ENCODE measurements around the gene JAM2.

JAM2 gene

DNA sequence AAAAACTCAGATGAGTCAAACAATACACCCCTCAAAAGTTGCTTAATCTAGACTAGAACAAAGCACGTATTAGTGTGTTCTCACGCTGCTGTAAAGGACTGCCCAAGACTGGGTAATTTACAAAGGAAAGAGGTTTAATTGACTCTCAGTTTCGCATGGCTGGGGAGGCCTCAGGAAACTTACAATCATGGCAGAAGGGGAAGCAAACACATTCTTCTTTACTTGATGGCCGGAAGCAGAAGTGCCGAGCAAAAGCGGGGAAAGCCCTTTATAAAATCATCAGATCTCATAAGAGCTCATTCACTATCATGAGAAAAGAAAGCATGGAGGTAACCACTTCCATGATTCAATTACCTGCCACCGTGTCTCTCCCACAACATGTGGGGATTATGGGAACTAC is 10.1 kb downstream of the JAM2 start:
- TF ChIP-seq, protein P1, sequence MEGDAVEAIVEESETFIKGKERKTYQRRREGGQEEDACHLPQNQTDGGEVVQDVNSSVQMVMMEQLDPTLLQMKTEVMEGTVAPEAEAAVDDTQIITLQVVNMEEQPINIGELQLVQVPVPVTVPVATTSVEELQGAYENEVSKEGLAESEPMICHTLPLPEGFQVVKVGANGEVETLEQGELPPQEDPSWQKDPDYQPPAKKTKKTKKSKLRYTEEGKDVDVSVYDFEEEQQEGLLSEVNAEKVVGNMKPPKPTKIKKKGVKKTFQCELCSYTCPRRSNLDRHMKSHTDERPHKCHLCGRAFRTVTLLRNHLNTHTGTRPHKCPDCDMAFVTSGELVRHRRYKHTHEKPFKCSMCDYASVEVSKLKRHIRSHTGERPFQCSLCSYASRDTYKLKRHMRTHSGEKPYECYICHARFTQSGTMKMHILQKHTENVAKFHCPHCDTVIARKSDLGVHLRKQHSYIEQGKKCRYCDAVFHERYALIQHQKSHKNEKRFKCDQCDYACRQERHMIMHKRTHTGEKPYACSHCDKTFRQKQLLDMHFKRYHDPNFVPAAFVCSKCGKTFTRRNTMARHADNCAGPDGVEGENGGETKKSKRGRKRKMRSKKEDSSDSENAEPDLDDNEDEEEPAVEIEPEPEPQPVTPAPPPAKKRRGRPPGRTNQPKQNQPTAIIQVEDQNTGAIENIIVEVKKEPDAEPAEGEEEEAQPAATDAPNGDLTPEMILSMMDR (IDR thresholded peaks at IDR 0.05) = no peak

DNA sequence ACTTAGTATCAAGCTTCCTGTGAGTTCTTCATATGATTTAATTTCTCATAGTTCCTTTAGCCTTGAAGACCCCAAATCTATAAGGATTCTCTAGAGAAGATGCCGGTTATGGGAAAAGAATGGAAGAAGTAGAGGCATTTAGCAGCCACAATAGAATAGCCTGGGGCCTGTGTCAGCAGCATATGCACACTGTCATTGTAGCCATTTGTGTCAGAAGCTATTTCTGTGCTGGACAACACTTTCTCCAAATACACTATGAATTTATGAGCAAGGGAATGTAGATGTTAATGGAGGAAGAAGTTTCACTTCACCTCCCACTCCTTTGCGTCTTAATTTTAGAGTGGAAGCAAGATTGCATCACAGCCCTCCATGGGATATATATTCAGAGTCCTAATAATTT is 17.4 kb downstream of the JAM2 start:
- TF ChIP-seq, protein P1 (IDR thresholded peaks at IDR 0.05) = no peak

DNA sequence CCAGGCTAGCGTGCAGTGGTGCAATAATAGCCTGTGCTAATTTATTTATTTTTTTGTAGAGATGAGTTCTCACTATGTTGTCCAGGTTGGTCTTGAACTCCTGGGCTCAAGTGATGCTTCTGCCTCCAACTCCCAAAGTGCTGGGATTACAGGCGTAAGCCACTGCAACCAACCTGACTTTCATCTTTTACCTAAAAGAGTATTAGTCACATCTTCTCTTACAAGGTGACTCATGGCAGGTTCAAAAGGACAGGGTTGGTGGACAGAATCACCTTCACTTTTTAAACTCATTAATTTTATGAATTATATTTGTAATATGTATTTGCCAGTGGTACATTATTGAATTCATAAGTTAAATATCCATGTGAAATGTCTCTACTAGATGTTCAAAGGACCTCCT is 18.1 kb downstream of the JAM2 start:
- TF ChIP-seq, protein P1 (IDR thresholded peaks at IDR 0.05) = no peak

DNA sequence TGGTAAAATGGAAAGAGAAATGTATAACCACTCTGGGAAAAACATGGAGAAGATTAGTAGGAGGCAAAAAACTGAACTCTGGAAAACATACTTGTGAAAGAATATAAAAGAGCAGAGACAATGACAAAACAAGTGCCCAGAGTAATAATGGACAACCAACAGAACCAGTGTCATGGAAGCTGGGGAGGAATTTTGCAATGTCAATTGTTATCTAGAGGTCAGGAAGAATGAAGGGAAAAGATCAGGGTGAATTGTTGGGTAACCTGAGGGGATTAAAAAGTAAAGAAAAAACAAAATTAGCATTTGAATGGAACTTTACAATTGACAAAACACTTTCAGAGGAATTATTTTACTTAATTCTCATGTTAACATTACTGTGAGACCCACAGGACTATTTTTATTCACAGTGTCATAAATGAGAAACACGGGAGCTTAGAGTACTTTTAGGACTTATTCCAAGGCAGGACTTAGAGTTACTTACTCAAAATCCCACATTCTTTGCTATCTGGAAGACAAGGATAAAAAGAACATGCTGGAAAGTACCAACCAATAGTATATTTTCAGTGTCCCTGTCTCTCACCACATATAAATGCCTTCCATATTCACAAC is 19.5 kb downstream of the JAM2 start:
- TF ChIP-seq, protein P1 (IDR thresholded peaks at IDR 0.05) = no peak

DNA sequence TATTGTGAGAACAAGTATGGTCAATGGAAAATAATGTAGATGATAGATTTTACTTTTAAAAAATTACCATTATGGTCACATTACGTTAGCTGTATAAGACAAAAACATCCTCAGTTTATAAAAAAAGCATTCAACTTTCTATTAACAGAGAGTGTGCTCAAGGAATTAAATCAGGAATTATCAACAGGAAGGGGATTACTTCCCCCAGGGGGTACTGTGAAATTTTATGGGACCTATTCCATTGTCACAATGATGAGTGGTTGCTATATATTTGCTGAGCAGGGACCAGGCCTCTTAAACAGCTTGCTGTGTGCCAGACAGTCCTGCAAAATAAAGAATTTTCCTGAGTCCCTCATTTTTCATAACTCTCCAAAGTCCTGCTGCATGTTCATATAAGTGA is 21.2 kb downstream of the JAM2 start:
- TF ChIP-seq, protein P1 (IDR thresholded peaks at IDR 0.05) = no peak

DNA sequence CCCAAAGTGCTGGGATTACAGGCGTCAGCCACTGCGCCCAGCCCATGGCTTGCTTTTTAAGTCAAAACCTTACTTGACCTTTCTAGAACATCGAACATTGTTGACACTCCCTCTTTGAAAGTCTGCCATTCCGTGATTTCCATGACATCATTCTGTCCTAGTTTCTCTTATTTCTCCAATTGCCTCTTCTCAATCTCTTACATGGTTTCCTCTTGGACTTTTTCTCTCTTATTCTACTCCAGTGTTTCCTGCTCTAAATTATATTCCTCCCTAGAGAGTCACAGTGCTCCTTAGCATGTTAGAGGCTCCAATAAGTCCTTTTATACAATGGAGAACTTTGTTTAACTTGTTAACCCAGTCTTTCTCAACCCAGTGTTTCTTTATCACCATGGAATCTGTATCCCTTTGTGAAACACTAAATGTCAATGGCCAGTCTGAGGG is 25.5 kb downstream of the JAM2 start:
- TF ChIP-seq, protein P1 (IDR thresholded peaks at IDR 0.05) = no peak

DNA sequence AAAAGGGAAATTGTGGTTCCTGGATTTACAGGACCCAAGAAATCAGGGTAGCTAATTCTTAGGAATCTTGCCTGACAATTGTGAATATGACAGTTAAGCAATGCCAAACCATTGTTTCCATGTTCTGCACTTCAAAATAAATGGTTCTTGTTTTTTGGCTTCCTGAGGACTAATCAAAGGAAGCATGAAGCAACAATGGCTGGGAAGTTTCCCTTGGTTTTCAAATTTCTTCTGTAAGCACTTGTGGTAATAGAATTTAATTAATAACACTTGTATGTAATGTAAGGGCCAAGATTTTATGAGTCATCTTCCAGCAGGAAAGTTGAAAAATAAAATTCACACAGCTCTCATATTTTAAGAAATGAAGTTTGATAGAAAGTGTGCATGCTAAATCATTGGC is 31.7 kb downstream of the JAM2 start:
- TF ChIP-seq, protein P1 (IDR thresholded peaks at IDR 0.05) = no peak

DNA sequence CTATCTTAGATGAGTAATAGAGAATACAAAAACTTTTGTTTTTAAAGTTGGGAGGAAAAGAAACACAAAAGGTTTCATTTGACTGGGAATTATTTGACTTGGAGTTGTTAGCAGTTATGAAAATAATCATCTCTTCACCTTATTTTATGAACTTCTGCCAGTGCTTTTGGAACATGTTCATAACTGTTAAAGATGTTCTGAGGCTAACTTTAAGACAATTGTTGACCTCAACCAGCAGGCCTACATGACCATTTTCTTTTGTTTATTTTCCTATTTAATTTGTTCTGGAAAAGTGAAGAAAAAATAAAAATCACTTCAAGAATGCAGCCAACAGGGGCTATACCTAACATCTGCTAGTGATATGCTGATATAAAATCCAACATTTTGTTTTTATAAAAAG is 37.4 kb downstream of the JAM2 start:
- TF ChIP-seq, protein P1 (IDR thresholded peaks at IDR 0.05) = no peak

Data from LNCAP (cell line).